IMR-90 (cell line): ENCODE data around the gene LUZP2. TPM values are rescaled to one million over a fixed set of nuclear protein-coding genes. Genes with fewer than 3 reads are reported as not detected.

ENCODE experiments used
- ATAC-seq: fragments of 200-7000 bp; cut with Tn5 transposase; 2 replicates; pipeline ENCODE4 v1.9.1; 2020; ENCODE audit warnings: low read depth, mild to moderate bottlenecking, moderate library complexity
- BruUV-seq: library from RNA; stranded (reverse); fragments of 400-500 nt; replicated peaks from 2 replicates; lab custom pipeline; 2021; lab: Mats Ljungman, UMichigan
- CTCF ChIA-PET: fragments of 300-600 bp; formaldehyde crosslinking; extraction: SDS; loops from one replicate; lab custom pipeline; 2021; ENCODE audit warnings: antibody characterized with exemption; lab: Yijun Ruan, JAX
- POLR2A ChIA-PET: fragments of 300-600 bp; sonication (Branson Sonifier 250); formaldehyde crosslinking; loops from one replicate; lab custom pipeline; 2022; ENCODE audit warnings: antibody characterized with exemption; ENCODE audit not compliant: unreplicated experiment; lab: Charles Lee
- DNase-seq: peaks from one replicate; pipeline ENCODE4 v3.0.0; 2013
- H2AFZ ChIP-seq: replicated peaks from 2 replicates; pipeline ENCODE3; 2013; ENCODE audit warnings: low read length, mild to moderate bottlenecking; ENCODE audit not compliant: poor library complexity
- H2AK5ac ChIP-seq: 2 replicates; pipeline ENCODE4 v1.6.1; 2013; ENCODE audit warnings: low read depth, low read length, inconsistent platforms
- H2AK9ac ChIP-seq: replicated peaks from 2 replicates; pipeline ENCODE3; 2013; ENCODE audit warnings: mild to moderate bottlenecking, low read depth, low read length, moderate library complexity; ENCODE audit not compliant: poor library complexity
- H2BK120ac ChIP-seq: 2 replicates; pipeline ENCODE4 v1.6.1; 2013; ENCODE audit warnings: low read depth, low read length, inconsistent platforms
- H2BK15ac ChIP-seq: 3 replicates; pipeline ENCODE4 v1.6.1; 2013; ENCODE audit warnings: low read depth, low read length, inconsistent platforms
- H2BK20ac ChIP-seq: 2 replicates; pipeline ENCODE4 v1.6.1; 2013; ENCODE audit warnings: low read depth, mild to moderate bottlenecking, inconsistent platforms, low read length, moderate library complexity
- H2BK5ac ChIP-seq: 2 replicates; pipeline ENCODE4 v1.6.1; 2013; ENCODE audit warnings: mild to moderate bottlenecking, low read depth, low read length, inconsistent platforms; ENCODE audit not compliant: poor library complexity, severe bottlenecking
- H3K14ac ChIP-seq: replicated peaks from 2 replicates; pipeline ENCODE4 v1.6.1; 2013; ENCODE audit warnings: low read depth, low read length, inconsistent platforms
- H3K18ac ChIP-seq: 2 replicates; pipeline ENCODE4 v1.6.1; 2013; ENCODE audit warnings: low read depth, low read length, control low read depth
- H3K23ac ChIP-seq: 2 replicates; pipeline ENCODE4 v1.6.1; 2013; ENCODE audit warnings: low read depth, low read length, inconsistent platforms
- H3K27ac ChIP-seq: 2 replicates; pipeline ENCODE4 v1.5.1; 2013; ENCODE audit warnings: mild to moderate bottlenecking, control low read depth, low read length; ENCODE audit not compliant: insufficient read depth
- H3K27me3 ChIP-seq: 2 replicates; pipeline ENCODE4 v1.6.1; 2013; ENCODE audit warnings: low read length; ENCODE audit not compliant: control insufficient read depth, insufficient read depth
- H3K36me3 ChIP-seq: 2 replicates; pipeline ENCODE4 v1.6.1; 2013; ENCODE audit warnings: low read length, mixed read lengths; ENCODE audit not compliant: control insufficient read depth, insufficient read depth
- H3K4ac ChIP-seq: 2 replicates; pipeline ENCODE4 v1.6.1; 2013; ENCODE audit warnings: low read depth, low read length, inconsistent platforms
- H3K4me1 ChIP-seq: 2 replicates; pipeline ENCODE4 v1.6.1; 2013; ENCODE audit warnings: low read length, mixed read lengths; ENCODE audit not compliant: control insufficient read depth, insufficient read depth
- H3K4me2 ChIP-seq: 2 replicates; pipeline ENCODE4 v1.6.1; 2013; ENCODE audit warnings: low read depth, mild to moderate bottlenecking, control low read depth, low read length, moderate library complexity
- H3K4me3 ChIP-seq: 2 replicates; pipeline ENCODE4 v1.5.1; 2013; ENCODE audit warnings: low read depth, mild to moderate bottlenecking, control low read depth, low read length, moderate library complexity; ENCODE audit not compliant: insufficient read depth
- H3K56ac ChIP-seq: 2 replicates; pipeline ENCODE4 v1.6.1; 2013; ENCODE audit warnings: low read length, inconsistent platforms; ENCODE audit not compliant: insufficient read depth; ENCODE audit errors: extremely low read depth
- H3K79me1 ChIP-seq, 2 experiments: 2 replicates each; pipeline ENCODE4 v1.6.1; 2013; ENCODE audit warnings: low read length in 2 of 2, inconsistent platforms in 1 of 2, low read depth in 1 of 2
- H3K9ac ChIP-seq: 2 replicates; pipeline ENCODE4 v1.6.1; 2013; ENCODE audit warnings: low read depth, low read length, control low read depth
- H3K9me1 ChIP-seq: 2 replicates; pipeline ENCODE4 v1.6.1; 2013; ENCODE audit warnings: low read length, inconsistent platforms; ENCODE audit not compliant: insufficient read depth
- H3K9me3 ChIP-seq: 2 replicates; pipeline ENCODE4 v1.6.1; 2013; ENCODE audit warnings: low read length; ENCODE audit not compliant: control insufficient read depth, insufficient read depth
- H4K20me1 ChIP-seq: 2 replicates; pipeline ENCODE4 v1.6.1; 2013; ENCODE audit warnings: low read length, inconsistent platforms; ENCODE audit not compliant: insufficient read depth
- H4K5ac ChIP-seq: 2 replicates; pipeline ENCODE4 v1.6.1; 2013; ENCODE audit warnings: mild to moderate bottlenecking, low read depth, low read length, control low read depth
- H4K8ac ChIP-seq, 2 experiments: 2 replicates each; pipeline ENCODE4 v1.6.1; 2013; ENCODE audit warnings: low read depth in 2 of 2, low read length in 2 of 2, control low read depth in 1 of 2, inconsistent platforms in 1 of 2
- H4K91ac ChIP-seq: 2 replicates; pipeline ENCODE4 v1.6.1; 2013; ENCODE audit warnings: low read depth, low read length, inconsistent platforms; ENCODE audit not compliant: insufficient read depth
- BHLHE40 ChIP-seq: fragments of 150-350 bp; IDR thresholded peaks from 2 replicates; pipeline ENCODE4 v1.6.1; 2016; ENCODE audit warnings: mild to moderate bottlenecking, low read depth, low read length
- CEBPB ChIP-seq: IDR thresholded peaks from 2 replicates; pipeline ENCODE4 v1.6.1; 2012; ENCODE audit warnings: low read depth, low read length, improper control_type of control experiment
- CHD1 ChIP-seq: IDR thresholded peaks from 2 replicates; pipeline ENCODE4 v1.6.1; 2012; ENCODE audit warnings: low read depth, low read length, improper control_type of control experiment
- CTCF ChIP-seq: conservative IDR thresholded peaks from 2 replicates; pipeline ENCODE4 v1.5.1; 2012; ENCODE audit warnings: mild to moderate bottlenecking, low read depth, low read length, improper control_type of control experiment
- ELK1 ChIP-seq: fragments of 150-350 bp; IDR thresholded peaks from 2 replicates; pipeline ENCODE4 v1.6.1; 2016; ENCODE audit warnings: low read depth, mild to moderate bottlenecking, low read length, moderate library complexity, borderline replicate concordance
- MAFK ChIP-seq: IDR thresholded peaks from 2 replicates; pipeline ENCODE4 v1.6.1; 2012; ENCODE audit warnings: low read depth, low read length, improper control_type of control experiment
- MAZ ChIP-seq: IDR thresholded peaks from 2 replicates; pipeline ENCODE4 v1.6.1; 2012; ENCODE audit warnings: low read depth, mild to moderate bottlenecking, low read length, improper control_type of control experiment, moderate library complexity, borderline replicate concordance
- POLR2A ChIP-seq: IDR thresholded peaks from 2 replicates; pipeline ENCODE4 v1.6.1; 2012; ENCODE audit warnings: mild to moderate bottlenecking, low read depth, low read length
- RCOR1 ChIP-seq: IDR thresholded peaks from 2 replicates; pipeline ENCODE4 v1.6.1; 2012; ENCODE audit warnings: mild to moderate bottlenecking, low read length, improper control_type of control experiment; ENCODE audit not compliant: insufficient replicate concordance
- SMC3 ChIP-seq: fragments of 150-350 bp; IDR thresholded peaks from 2 replicates; pipeline ENCODE4 v1.6.1; 2016; ENCODE audit warnings: low read depth, mild to moderate bottlenecking, antibody characterized with exemption, low read length, moderate library complexity
- USF2 ChIP-seq: fragments of 150-350 bp; IDR thresholded peaks from 2 replicates; pipeline ENCODE4 v1.6.1; 2017; ENCODE audit warnings: mild to moderate bottlenecking, antibody characterized with exemption, low read length, low read depth
- WGBS, 2 experiments: methylation state at CpG; one replicate each; pipeline versions ENCODE4 v1.1.5 to v1.1.7; 2013; ENCODE audit warnings: missing lambda C conversion rate in 2 of 2; ENCODE audit not compliant: insufficient read length in 1 of 2; ENCODE audit errors: extremely low coverage in 2 of 2; 5-methylcytosine and 5-hydroxymethylcytosine counted together
- dilution Hi-C: fragments of 300-500 bp; cut with HindIII; formaldehyde crosslinking; loops from one replicate; pipeline ENCODE4 v1.14.3; 2018; ENCODE audit warnings: low sequenced_read_pairs; ENCODE audit not compliant: unreplicated experiment
- in situ Hi-C: fragments of 300-500 bp; cut with MboI; formaldehyde crosslinking; loops from 3 replicates; pipeline ENCODE4 v1.14.3; 2019; ENCODE audit warnings: low sequenced_read_pairs, inconsistent platforms, mixed read lengths
- intact Hi-C: fragments of 100-400 bp; cut with micrococcal nuclease; formaldehyde crosslinking; loops from 2 replicates; pipeline ENCODE4 v1.10.0; 2022
- polyA plus RNA-seq, 3 experiments: library from polyadenylated mRNA; depleted of rRNA; stranded (reverse); fragments of >200 nt; gene quantifications; 2 replicates each; pipeline ENCODE4 v1.2.3, GENCODE V29; 2012; ENCODE audit warnings: low replicate concordance in 1 of 3
- total RNA-seq: library from RNA; depleted of rRNA; stranded (reverse); fragments of >200 nt; gene quantifications from 2 replicates; pipeline ENCODE4 v1.2.3, GENCODE V29; 2012

LUZP2 gene
- total and polyA plus RNA-seq, 2 of the 4 experiments (the other 2 are of a cell fraction) = 0.89 to 2.0 TPM

DNA sequence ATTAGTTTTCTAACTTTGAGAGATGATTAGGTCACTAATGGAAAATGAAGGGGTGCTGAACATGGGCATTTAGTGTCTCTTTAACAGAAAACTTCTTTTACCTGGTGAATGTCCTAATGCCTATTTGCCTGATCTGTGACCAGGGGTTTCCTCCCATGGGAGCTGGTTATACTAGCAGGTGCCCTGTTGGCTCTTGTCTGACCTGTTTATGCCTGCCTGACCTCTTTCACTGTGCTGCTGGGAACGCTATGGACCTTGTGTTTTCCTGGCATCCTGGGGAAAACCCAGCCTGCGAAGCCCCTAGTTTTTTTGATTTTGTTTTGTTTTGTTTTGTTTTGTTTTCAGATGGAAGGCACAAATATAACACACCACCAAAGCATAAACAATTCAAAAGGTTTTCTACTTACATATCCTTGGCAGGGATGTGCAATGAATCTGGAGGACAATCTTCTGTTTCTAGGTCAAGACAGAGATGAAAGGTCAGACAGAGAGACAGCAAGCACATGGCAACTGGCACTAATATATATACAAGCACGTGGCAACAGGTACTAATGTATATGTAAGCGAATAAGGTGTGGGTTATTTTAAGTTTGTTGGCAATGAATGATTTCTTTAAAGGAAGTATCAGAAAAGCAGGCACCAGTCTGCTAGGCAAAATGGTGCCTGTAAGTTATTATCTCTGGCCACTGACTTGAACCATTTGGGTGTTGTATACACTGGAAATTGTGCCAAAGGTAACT is 390.2 kb downstream of the LUZP2 start:
- 100% methylated on average over 1 of the region's 4 CpGs; no CpG with 5 or more reads in 1 of the 2 experiments for WGBS, 2 experiments
- no peak overlapping the region for H3K56ac ChIP-seq
- intact Hi-C loops = no loop called here
- TF ChIP-seq SMC3 = no peak
- no peak for TF ChIP-seq CHD1
- TF ChIP-seq CTCF = no peak
- TF ChIP-seq MAFK = no peak
- TF ChIP-seq ELK1 = no peak
- no peak for TF ChIP-seq CEBPB
- no peak for TF ChIP-seq POLR2A
- no peak for TF ChIP-seq RCOR1
- no peak for TF ChIP-seq MAZ
- no peak for TF ChIP-seq BHLHE40
- TF ChIP-seq USF2 = no peak
- no peaks in the 10 kb centered on the region for H3K4me1 ChIP-seq
- BruUV-seq = no TSS peak
- H2BK120ac ChIP-seq = no peak overlapping the region
- H3K9me3 ChIP-seq = no peaks in the 10 kb centered on the region
- H4K8ac ChIP-seq = no peak overlapping the region
- no peak overlapping the region for H3K4me3 ChIP-seq
- ChIA-PET POLR2A (no interaction called here), CTCF (no interaction called here)
- H3K4me2 ChIP-seq = no peak overlapping the region
- in situ Hi-C loops = no loop called here
- no peaks in the 10 kb centered on the region for H3K36me3 ChIP-seq
- no peak overlapping the region for H3K9ac ChIP-seq
- no peak overlapping the region for H4K91ac ChIP-seq
- no peak overlapping the region for H3K27ac ChIP-seq
- H2AK9ac ChIP-seq = no peak overlapping the region
- dilution Hi-C loops = no loop called here
- no peaks in the 10 kb centered on the region for H3K27me3 ChIP-seq
- H4K5ac ChIP-seq = no peak overlapping the region
- no peak overlapping the region for H3K18ac ChIP-seq
- ATAC-seq (no peak), DNase-seq (no peak)
- H2BK15ac ChIP-seq = no peak overlapping the region
- no peak overlapping the region for H2AK5ac ChIP-seq
- no peaks in the 10 kb centered on the region for H4K20me1 ChIP-seq
- no peaks in the 10 kb centered on the region for H3K79me1 ChIP-seq
- no peaks in the 10 kb centered on the region for H3K9me1 ChIP-seq
- no peak overlapping the region for H3K14ac ChIP-seq
- H3K4ac ChIP-seq = no peak overlapping the region
- no peak overlapping the region for H2BK5ac ChIP-seq
- no peak overlapping the region for H3K23ac ChIP-seq
- H2BK20ac ChIP-seq = no peak overlapping the region
- no peak overlapping the region for H2AFZ ChIP-seq
